Stimulated activated CD8-positive, alpha-beta memory T cell treated with anti-CD3 and anti-CD28 coated beads, Interleukin-12 subunit alpha, Interleukin-12 subunit beta, amount 100 ng/mL, for 24 hours (primary cell): ENCODE data around the gene ALOX15B.

ENCODE experiments used
- DNase-seq: peaks from one replicate; pipeline ENCODE4 v3.0.0-alpha.2; 2020; ENCODE audit errors: extremely low read depth

ALOX15B gene

DNA sequence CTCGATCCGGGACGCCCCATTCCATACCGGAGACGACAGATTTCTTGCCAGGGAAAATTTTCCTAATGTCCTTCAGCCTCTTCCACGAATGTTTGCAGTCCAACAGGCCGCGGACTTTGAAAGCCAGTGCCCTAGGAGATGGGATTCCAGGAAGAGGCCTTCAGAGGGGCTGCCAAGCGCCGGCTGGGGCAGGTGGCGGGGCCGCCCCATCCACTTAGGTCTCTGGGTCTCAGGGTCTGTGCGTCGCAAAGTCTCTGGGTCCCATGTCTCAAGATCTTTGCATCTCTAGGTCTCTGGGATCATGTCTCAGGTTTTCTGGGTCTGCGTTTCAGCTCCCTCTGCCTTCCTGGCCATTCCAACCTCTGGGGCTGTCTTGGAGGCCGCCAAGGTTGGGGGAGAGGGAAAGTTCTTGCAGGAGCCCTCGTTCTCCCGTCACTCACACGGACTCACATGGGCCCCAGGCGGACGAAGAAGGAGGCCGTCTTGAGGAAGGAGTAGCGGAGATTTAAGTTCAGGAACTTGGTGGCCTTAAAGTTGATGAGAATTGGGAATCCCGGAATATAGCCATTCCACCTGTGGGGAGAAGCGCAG is 41.4 kb downstream of the ALOX15B start:
- no peak for DNase-seq

DNA sequence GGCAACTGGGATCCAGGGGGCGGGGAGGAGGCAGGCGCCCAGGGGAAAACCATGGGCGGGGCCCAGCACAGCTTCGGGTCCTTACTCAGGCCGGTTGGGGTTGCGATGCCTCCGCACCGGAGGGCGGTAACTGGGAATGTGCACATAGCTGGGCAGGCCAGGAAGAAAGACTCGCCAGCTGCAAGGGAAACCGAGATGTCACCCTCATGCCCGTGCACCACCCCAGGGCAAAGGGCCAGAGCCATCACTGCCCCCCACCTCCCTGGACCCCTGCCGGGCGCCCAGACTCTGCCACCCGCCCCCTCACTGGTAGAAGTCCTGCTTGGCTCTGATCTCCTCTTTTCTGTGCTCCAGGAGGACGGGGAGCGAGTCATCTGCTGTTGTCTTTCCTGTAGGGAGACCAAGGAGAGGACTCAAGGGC is 42.0 kb downstream of the ALOX15B start:
- DNase-seq: no peak

DNA sequence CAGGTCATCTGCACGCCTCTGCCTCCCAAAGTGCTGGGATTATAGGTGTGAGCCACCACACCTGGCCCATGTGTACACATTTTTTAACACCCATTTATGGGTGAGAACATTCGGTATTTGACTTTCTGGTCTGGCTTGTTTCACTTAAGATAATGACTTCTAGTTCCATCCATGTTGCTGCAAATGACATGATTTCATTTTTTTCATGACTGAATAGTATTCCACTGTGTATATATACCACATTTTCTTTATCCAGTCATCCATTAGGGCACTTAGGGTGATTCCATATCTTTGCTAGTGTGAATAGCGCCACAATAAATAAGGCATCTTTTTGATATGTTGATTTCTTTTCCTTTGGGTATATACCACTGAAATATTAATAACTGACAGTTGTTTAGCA is 43.0 kb downstream of the ALOX15B start:
- no peak for DNase-seq

DNA sequence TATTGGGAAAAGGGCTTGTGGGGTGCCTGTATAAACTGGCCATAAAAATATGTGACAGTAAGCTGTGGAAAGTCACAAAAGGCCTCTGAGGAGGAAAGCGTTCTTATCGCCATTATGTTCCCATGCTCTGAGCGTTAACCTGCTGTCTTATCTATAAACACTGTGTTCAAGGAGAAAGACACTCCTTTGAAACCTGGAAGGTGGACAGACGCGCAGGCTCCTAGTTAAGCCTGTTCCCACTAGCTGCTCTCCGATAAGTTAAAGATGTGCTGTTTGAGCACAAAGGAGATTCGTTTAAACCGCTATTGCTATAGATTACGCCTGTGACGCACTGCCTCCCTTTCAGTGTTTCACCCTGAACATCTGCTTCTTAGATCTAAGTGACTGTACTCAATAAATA is 43.4 kb downstream of the ALOX15B start:
- no peak for DNase-seq

DNA sequence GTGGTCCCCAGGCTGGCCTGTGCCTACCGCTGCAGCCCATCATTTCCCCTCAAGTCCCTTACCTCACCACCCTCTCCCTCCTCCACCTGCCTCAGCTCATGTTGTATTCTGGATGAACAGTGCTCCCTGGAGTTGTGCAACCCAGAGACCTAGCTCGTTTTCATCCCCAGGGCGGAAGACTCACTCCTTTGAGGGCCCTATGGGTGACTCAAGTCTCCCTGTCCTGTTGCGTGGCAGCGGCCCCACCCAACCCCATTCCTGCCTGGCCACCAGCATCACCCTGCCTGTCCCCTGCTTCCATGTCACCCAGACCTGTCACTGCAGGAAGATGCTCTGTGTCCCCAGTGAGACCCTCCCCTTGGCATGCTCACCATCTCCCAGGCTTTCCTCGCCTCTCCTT is 45.4 kb downstream of the ALOX15B start:
- DNase-seq: no peak

DNA sequence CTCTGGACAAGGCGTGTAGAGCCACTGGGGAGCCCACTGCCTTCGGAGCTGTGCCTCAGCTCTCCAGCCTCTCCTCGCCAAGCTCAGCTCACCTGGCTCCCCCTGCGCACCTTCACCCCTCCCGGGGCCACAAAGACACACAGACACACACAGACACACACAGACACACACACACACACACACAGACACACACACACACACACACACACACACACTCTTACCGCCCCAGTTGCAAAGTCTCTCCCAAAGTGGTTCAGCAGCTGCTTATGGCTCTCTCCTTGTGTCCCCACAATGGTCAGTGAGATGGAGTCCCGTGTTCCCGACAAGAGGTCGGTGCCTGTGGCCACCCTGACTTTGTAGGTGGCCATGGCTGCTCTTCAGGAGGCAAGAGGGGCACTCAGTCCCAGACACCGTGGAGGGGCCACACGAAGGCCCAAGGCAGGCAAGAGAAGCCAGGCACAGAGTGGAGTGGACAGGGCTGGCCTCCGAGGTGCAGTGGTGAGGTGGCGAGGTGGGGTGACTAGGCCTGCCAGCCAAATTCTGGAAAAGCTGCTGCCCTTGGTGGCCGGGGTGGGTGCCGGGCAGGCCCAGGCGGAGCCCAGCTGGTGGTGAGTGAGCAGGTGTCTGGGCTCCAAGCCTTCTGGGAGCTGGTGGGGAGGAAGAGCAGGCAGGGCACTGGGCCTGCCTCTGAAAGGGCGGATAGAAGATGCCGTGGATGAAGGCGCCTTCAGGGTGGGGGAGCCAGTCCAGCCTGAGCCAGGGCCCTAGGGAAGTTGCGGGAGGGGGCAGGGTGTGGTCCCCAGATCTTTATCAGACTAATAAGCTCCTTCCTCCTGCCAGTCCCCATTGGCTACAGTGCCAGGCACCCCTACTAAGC is 48.5 kb downstream of the ALOX15B start, which contains the start of gene ALOX12B:
Gene ALOX12B, minus strand, starts transcription at position 642 of the 877 bp plus-strand sequence. Its CDS starts 274 bp downstream, at position 368.
- DNase-seq: no peak

DNA sequence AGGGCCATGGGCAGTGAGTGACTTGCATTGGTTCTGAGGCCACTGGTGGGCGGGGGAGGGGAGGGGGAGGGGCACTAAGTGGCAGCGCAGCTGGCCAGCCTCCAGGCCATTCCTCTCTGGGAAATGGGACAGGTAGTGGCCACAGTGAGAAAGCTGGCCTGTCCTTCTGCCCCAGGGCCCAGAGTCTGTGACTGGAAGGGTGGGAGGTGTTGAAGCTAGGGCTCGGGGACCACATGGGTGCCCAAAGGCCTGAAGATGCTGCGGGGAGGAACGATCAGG is 49.0 kb downstream of the ALOX15B start:
- DNase-seq: no peak

DNA sequence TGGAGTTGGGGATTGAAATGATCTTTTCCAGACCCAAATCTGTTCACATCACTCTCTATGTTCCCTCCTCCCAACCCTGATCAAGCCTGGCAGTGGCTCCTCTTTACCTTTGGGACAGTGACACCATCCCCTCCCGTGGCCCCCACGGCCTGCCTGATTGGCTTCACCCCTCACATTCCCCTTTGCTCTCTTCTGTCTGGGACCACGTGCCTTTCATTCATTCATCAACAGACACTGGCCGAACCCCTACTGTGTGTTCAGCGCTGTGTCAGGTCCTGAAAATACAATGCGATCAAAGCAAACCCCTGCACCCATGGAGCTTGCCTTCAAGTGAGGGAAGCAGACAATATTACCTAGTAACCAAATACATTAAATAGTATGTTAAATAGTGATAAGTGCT is 50.9 kb downstream of the ALOX15B start:
- no peak for DNase-seq

DNA sequence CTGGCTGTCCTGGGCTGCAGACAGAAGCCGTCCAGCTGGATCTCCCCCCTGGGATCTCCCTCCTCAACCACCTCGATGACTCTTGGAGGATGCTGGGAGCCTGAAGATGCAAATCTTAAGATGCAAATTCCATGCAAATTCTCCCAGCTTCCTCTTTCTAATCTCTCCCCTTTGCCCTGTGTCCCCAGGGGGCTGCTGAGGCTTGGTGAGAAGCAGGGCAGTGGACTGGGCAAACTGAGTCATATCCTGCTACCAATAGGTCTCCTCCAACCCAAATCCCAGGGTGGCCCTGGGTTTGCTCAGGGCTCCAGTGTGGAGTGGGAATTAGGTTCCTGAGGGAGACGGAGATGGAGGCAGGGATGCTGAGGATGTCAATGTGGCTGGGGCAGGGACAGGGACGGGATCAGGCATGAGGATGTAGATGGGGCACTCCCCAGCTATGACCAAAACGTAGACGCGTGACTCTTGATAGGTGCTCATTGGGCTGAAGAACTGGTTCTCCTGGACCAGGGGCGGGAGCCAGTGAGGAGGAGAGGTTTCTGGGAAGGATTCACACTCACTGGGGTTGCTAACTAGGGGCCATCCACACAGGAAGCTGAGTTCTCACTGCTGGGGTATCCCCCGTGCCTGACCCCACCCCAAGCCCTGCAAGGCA is 52.3 kb downstream of the ALOX15B start:
- DNase-seq: no peak

DNA sequence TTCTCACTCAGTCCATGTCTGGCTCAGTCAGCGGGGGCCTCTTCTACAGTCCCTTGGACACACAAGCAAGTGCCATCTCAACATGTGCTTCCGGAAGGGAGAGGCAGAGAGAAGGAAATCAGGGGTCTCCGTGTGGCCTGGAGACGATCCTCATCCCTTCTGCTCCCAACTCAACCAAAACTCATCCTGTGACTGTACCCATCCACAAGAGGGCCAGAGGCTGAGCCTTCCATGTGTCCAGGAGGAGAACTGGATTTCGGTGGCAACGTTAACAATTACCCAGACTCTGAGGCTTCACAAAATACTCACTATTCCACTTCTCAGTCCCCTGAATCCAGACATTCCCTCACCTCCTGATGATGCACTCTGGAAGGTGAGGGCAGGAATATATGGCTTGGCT is 56.5 kb downstream of the ALOX15B start:
- no peak for DNase-seq

DNA sequence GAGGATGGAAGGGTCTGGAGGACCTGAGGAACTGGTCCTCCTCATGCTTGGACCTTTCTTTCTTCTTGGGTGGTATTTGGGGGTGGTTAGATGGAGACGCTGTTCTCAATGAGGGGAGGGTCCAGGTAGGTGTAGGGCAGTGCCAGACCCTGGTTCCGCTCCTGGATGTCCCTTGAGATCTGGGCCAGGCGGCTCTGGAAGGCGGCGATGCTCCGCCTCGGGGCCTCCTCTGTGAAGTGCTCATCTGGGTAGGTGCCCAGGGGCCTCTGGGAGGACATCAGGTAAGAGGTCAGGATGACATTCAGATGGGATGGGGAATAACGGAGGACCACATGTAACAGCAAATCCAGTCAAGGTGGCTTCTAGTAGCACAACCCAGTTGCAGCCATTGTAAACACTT is 57.7 kb downstream of the ALOX15B start:
- DNase-seq: no peak
